Heart right ventricle (tissue), 16 donors: ENCODE results near the gene ADAM10. TPM values are rescaled to one million over a fixed set of nuclear protein-coding genes. Genes with fewer than 3 reads are reported as not detected.

Source experiments
- ATAC-seq, 8 donors: fragments of 200-7000 bp; cut with Tn5 transposase; one replicate each; pipeline ENCODE4 v1.9.1; 2020; ENCODE audit warnings: mild to moderate bottlenecking in 8 of 8, moderate library complexity in 8 of 8, moderate number of reproducible peaks in 1 of 8
- DNase-seq, 2 donors: peaks; one replicate each; pipeline ENCODE4 v3.0.0-alpha.2; 2020
- H3K27ac ChIP-seq, 10 donors: fragments of 200-600 bp; sonication (generic) in 2 of 10; one replicate each; pipeline versions ENCODE4 v1.5.0 to v1.8.0; 2020 to 2022; ENCODE audit warnings: mild to moderate bottlenecking in 3 of 10
- H3K27me3 ChIP-seq, 7 donors: fragments of 200-600 bp; one replicate each; pipeline ENCODE4 v1.8.0; 2021 to 2022; ENCODE audit warnings: mild to moderate bottlenecking in 2 of 7
- H3K36me3 ChIP-seq, 9 donors: fragments of 200-600 bp; sonication (generic) in 1 of 9; one replicate each; pipeline versions ENCODE4 v1.5.0 to v1.8.0; 2020 to 2022; ENCODE audit warnings: mild to moderate bottlenecking in 2 of 9
- H3K4me1 ChIP-seq, 9 donors: fragments of 200-600 bp; sonication (generic) in 1 of 9; one replicate each; pipeline versions ENCODE4 v1.5.0 to v1.8.0; 2020 to 2022; ENCODE audit warnings: mild to moderate bottlenecking in 4 of 9
- H3K4me3 ChIP-seq, 10 donors: fragments of 200-600 bp; sonication (generic) in 2 of 10; one replicate each; pipeline versions ENCODE4 v1.5.0 to v1.8.0; 2020 to 2022; ENCODE audit warnings: mild to moderate bottlenecking in 7 of 10, moderate library complexity in 2 of 10
- H3K9me3 ChIP-seq, 11 donors: fragments of 200-600 bp in 10 of 11; sonication (generic) in 2 of 11; one replicate each; pipeline versions ENCODE4 v1.5.0 to v1.8.0; 2013 to 2022; ENCODE audit warnings: mild to moderate bottlenecking in 2 of 11, control low read depth in 1 of 11, moderate library complexity in 1 of 11
- CTCF ChIP-seq, 9 donors: fragments of 200-600 bp; sonication (generic) in 2 of 9; IDR thresholded peaks; one replicate each; pipeline versions ENCODE4 v1.5.0 to v1.8.0; 2021 to 2022; ENCODE audit warnings: antibody characterized with exemption in 9 of 9, mild to moderate bottlenecking in 5 of 9, moderate library complexity in 1 of 9
- WGBS, 2 donors: extraction: QIAGEN DNeasy Blood & Tissue Kit; methylation state at CpG; one replicate each; pipeline ENCODE4 v1.1.7; 2013; ENCODE audit warnings: inconsistent platforms in 1 of 2; 5-methylcytosine and 5-hydroxymethylcytosine counted together
- intact Hi-C, 10 donors: fragments of 100-400 bp; cut with DNase I; formaldehyde crosslinking; loops; one replicate each; pipeline versions ENCODE4 v1.11.1 to v1.14.2; 2022
- polyA plus RNA-seq, 2 donors: library from polyadenylated mRNA; stranded (reverse); fragments of 200-250 nt; gene quantifications; one replicate each; pipeline ENCODE4 v1.2.3, GENCODE V29; 2013
- total RNA-seq, 10 donors: library from RNA; stranded (reverse); fragmentation: NEBNext Ultra II Directional in 3 of 10; extraction: Animal tissue kit (Norgen Biotek cat#: 25700) in 3 of 10; gene quantifications; one replicate each; pipeline versions ENCODE4 v1.2.1 to v1.2.4, GENCODE V29; 2021 to 2023
- donor health status: Arrhythmogenic right ventricular cardiomyopathy.
- donor health status: ischemic (EF 13 %, LVEDD 7.1; RV severe dilation, severe dysfunction).
- donor health status: healthy with polysubstance abuse.
- donor health status: DM: no; HTN: yes; CAD: no.
- donor health status: DM: no; HTN: no; CAD: no.
- donor health status: ischemic (EF 25% LVEDD 6.9; RV normal size, moderate dysfunction).
- donor health status: ischemic (EF 25% LVEDD 5.7; RV mildly dilated, moderate dysfunction).
- donor health status: healthy.
- donor health status: DM: yes; HTN: yes; CAD: no.
- donor health status: Ischemic cardiomyopathy.
- donor health status: ischemic (EF 35%, LVEDD 5.7; RV mildly dilated, moderate dysfunction).
- donor health status: nonischemic (EF 11% LVEDD 7.7; RV severe dilation, severe dysfunction).
- donor health status: DM: yes; HTN: yes; CAD: no.
- donor health status: PGD.
- donor health status: ischemic (EF 29% LVEDD 5.4; RV normal size, mild dysfunction).
- donor health status: nonischemic (EF 23%, LVEDD 6.1; RV moderate dilation, normal function).

Gene ADAM10
- total and polyA plus RNA-seq, 12 donors = 10.2 to 110 (median 80.1) TPM

GRCh38 chr15:58582160-58582559 lies 167.3 kb downstream of the ADAM10 start:
- 73 to 90% methylated on average over 3 of the region's 3 CpGs for WGBS, 2 donors
- ATAC-seq = peak in 1 of 8 donors; percentile 51
- Histone ChIP-seq H3K4me1 (peaks cover 0 to 14% (median 5%) of the 10 kb centered on the region in 9 donors), H3K27ac (no peak overlapping the region), H3K36me3 (no peaks in the 10 kb centered on the region), H3K9me3 (peaks cover 0 to 14% (median 0%) of the 10 kb centered on the region in 11 donors), H3K4me3 (no peak overlapping the region), H3K27me3 (no peaks in the 10 kb centered on the region)
- TF ChIP-seq CTCF (IDR thresholded peaks at IDR 0.05) = no peak
- intact Hi-C loops = no loop called here
- DNase-seq = no peak

DNA sequence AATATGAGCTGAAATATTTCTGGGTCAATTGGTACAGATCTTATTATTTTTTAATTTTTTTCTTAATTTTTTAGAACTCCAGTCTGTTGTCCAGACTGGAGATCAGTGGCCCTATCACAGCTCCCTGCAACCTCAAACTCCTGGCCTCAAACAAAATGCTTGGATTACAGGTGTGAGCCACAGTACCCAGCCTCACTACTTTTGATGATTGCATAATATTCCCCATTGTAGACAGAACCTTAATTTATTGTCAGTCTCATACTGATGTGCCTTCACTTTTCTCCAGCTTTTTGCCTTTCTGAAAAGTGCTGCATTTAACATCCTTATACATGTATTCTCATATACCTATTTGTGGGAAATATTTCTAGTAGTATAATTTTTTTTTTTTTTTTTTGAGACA lies 172.8 kb downstream of the ADAM10 start:
- intact Hi-C loops = no loop called here
- H3K4me3 ChIP-seq = no peak overlapping the region

GRCh38 chr15:58575045-58575786 lies 174.3 kb downstream of the ADAM10 start:
- H3K36me3 ChIP-seq = no peaks in the 10 kb centered on the region
- H3K4me1 ChIP-seq = no peaks in the 10 kb centered on the region
- H3K9me3 ChIP-seq = no peaks in the 10 kb centered on the region
- no peaks in the 10 kb centered on the region for H3K27me3 ChIP-seq
- WGBS, 2 donors = 91 to 95% methylated on average over 14 of the region's 14 CpGs
- DNase-seq (no peak), ATAC-seq (no peak)
- H3K27ac ChIP-seq = no peak overlapping the region
- no peak for TF ChIP-seq CTCF (IDR thresholded peaks at IDR 0.05)
- intact Hi-C loops = no loop called here
- no peak overlapping the region for H3K4me3 ChIP-seq

More for the DNA sequence above, 172.8 kb downstream of the ADAM10 start:
- H3K36me3 ChIP-seq = no peaks in the 10 kb centered on the region
- DNase-seq (no peak), ATAC-seq (no peak)
- H3K9me3 ChIP-seq = no peaks in the 10 kb centered on the region
- no peak for TF ChIP-seq CTCF (IDR thresholded peaks at IDR 0.05)
- no peaks in the 10 kb centered on the region for H3K4me1 ChIP-seq
- H3K27ac ChIP-seq = no peak overlapping the region
- H3K27me3 ChIP-seq = no peaks in the 10 kb centered on the region

DNA sequence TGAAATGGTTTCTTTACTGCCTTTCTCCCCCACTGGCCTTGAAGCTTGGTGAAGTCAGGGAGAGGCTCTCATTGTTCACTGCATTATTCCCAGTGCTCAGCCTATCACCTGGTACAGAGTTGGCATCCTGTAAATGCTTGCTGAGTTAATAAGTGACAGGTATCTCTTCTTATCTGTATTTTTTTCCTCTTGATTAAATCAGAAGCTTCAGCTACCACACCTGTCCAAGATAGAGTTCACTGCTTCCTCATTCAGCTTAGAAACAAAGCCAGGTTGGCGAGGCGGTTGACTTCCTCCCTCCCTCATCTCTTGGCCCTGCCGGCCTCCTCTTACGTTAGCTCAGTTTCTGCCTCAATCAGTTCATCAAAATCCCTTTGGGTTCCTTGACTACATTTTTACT lies 174.9 kb downstream of the ADAM10 start:
- no peak for ATAC-seq
- H3K27ac ChIP-seq = no peak overlapping the region
- no peaks in the 10 kb centered on the region for H3K4me1 ChIP-seq
- no peak overlapping the region for H3K4me3 ChIP-seq
- DNase-seq = no peak
- WGBS, 2 donors = 85 to 87% methylated on average over 4 of the region's 4 CpGs
- no peaks in the 10 kb centered on the region for H3K36me3 ChIP-seq
- peaks cover 0 to 3% (median under 1%) of the 10 kb centered on the region in 11 donors for H3K9me3 ChIP-seq
- intact Hi-C loops = no loop called here
- no peaks in the 10 kb centered on the region for H3K27me3 ChIP-seq
- TF ChIP-seq CTCF (IDR thresholded peaks at IDR 0.05) = no peak
